Measurements from ENCODE around the gene NTRK1.

Gene NTRK1

DNA sequence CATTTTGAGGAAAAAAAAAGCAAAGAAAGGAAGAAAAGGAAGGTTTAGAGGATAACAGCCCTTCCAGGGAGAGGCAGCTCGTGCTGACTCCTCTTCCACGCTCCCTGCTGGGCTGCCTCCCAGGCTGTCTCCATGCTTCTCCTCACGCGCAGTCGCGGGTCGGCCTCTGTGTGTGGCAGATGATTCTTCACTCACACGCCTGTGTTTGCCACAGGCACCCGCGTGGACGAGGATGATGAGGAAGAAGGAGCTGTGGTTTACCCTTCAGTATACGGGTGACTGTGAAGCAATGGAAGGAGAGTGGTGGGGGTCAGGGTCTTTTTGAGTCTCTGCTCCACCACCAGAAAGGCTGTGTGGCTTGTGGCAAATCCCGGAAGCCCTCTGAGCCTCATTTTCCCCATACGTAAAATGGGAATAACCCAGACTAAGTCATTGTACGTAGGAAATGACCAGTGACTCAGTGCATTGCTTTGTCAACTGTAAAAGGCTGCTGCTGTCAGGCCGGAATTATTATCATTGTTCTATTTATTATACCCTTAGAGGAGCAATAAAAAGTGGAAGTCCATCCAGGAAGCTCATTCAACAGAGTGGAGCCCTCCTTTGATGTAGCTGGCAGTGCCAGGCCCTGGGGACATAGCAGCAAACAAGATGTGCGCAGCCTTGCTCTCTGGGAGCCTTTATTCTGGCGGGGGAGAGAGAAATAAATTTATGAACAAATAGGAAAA lies 32.1 kb upstream of the NTRK1 start:
- Histone ChIP-seq H3K4me3 (ENCODE audit: low read depth, low read length) (no peak overlapping the region), H3K9me3 (ENCODE audit: control insufficient read depth, insufficient read depth, low read depth, low read length) (no peaks in the 10 kb centered on the region), H3K4me1 (ENCODE audit: control insufficient read depth, insufficient read depth, low read length) (no peaks in the 10 kb centered on the region), H3K27ac (ENCODE audit: extremely low read depth, low read depth, low read length) (no peak overlapping the region), H3K36me3 (ENCODE audit: control insufficient read depth in 2 of 2, insufficient read depth in 1 of 2, low read length in 2 of 2) (no peaks in the 10 kb centered on the region)
- ChIA-PET CTCF (interaction anchor here (0.6 to 4.4 kb wide), 5 partner anchors 9 to 103 kb away, joined by 4 to 44 read pairs (median 5); no protein-coding TSS in a partner anchor), POLR2A (no interaction called here)
- TF ChIP-seq KLF10 (tag by site-specific recombination; IDR thresholded peaks at IDR 0.05) (no peak), RBAK (tag by site-specific recombination; IDR thresholded peaks at IDR 0.05) (no peak), ZNF501 (tag by site-specific recombination; IDR thresholded peaks at IDR 0.05) (no peak)
- TF ChIP-seq, protein P1, sequence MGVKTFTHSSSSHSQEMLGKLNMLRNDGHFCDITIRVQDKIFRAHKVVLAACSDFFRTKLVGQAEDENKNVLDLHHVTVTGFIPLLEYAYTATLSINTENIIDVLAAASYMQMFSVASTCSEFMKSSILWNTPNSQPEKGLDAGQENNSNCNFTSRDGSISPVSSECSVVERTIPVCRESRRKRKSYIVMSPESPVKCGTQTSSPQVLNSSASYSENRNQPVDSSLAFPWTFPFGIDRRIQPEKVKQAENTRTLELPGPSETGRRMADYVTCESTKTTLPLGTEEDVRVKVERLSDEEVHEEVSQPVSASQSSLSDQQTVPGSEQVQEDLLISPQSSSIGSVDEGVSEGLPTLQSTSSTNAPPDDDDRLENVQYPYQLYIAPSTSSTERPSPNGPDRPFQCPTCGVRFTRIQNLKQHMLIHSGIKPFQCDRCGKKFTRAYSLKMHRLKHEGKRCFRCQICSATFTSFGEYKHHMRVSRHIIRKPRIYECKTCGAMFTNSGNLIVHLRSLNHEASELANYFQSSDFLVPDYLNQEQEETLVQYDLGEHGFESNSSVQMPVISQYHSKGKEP (tag by site-specific recombination; IDR thresholded peaks at IDR 0.05) = no peak

DNA sequence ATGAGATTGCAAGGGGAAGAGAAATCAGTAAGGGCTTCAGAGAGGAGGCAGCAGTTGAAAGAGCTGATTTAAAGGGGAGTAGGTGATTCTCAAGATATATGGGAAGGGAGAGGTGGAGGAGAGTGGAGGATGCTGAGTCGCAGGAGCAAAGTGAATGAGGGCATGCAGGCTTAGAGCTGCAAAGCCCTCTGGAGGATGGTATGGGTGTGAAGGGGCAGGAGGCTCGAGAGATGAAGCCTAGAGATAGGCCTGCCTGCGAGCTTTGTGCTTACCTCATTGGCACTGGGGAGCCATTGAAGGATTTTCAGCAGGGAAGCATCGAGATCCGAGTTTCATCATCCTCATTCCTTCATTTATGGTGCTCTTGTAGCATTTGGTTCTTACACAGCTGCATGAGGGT lies 28.2 kb upstream of the NTRK1 start:
- no peaks in the 10 kb centered on the region for H3K4me1 ChIP-seq (ENCODE audit: control insufficient read depth, insufficient read depth, low read length)
- no peaks in the 10 kb centered on the region for H3K36me3 ChIP-seq (ENCODE audit: control insufficient read depth in 2 of 2, insufficient read depth in 1 of 2, low read length in 2 of 2)
- ChIA-PET POLR2A (no interaction called here), CTCF (interaction anchor here (0.6 to 2.6 kb wide), 4 partner anchors 9 to 174 kb away, joined by 4 to 8 read pairs (median 4); no protein-coding TSS in a partner anchor)
- H3K4me3 ChIP-seq (ENCODE audit: low read depth, low read length) = no peak overlapping the region
- no peak overlapping the region for H3K27ac ChIP-seq (ENCODE audit: extremely low read depth, low read depth, low read length)
- H3K9me3 ChIP-seq (ENCODE audit: control insufficient read depth, insufficient read depth, low read depth, low read length) = no peaks in the 10 kb centered on the region
- TF ChIP-seq, protein P2, sequence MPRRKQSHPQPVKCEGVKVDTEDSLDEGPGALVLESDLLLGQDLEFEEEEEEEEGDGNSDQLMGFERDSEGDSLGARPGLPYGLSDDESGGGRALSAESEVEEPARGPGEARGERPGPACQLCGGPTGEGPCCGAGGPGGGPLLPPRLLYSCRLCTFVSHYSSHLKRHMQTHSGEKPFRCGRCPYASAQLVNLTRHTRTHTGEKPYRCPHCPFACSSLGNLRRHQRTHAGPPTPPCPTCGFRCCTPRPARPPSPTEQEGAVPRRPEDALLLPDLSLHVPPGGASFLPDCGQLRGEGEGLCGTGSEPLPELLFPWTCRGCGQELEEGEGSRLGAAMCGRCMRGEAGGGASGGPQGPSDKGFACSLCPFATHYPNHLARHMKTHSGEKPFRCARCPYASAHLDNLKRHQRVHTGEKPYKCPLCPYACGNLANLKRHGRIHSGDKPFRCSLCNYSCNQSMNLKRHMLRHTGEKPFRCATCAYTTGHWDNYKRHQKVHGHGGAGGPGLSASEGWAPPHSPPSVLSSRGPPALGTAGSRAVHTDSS (tag by site-specific recombination; IDR thresholded peaks at IDR 0.05) = no peak

DNA sequence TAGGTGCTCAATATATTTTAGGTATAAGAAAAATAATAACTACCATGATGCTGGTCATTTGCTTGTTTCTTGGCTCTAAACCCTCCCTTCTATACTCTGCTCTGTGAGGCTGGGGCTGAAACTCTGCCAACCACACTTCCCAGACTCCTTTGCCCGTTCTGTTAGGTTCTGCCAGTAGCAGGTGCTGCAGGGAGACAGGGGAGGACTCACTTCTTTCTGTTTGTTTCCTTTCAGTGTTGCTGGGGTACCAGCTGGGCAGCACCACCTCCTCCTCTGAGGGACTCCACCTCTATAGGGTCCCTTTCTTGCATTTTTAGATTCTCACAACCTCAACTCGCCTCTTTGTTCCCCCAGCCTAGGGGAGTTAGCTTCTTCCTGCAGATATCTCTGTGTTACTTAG lies 27.1 kb upstream of the NTRK1 start:
- Histone ChIP-seq H3K9me3 (ENCODE audit: control insufficient read depth, insufficient read depth, low read depth, low read length) (no peaks in the 10 kb centered on the region), H3K4me3 (ENCODE audit: low read depth, low read length) (no peak overlapping the region), H3K27ac (ENCODE audit: extremely low read depth, low read depth, low read length) (no peak overlapping the region), H3K4me1 (ENCODE audit: control insufficient read depth, insufficient read depth, low read length) (no peaks in the 10 kb centered on the region), H3K36me3 (ENCODE audit: control insufficient read depth in 2 of 2, insufficient read depth in 1 of 2, low read length in 2 of 2) (no peaks in the 10 kb centered on the region)
- no peak for TF ChIP-seq ZNF664 (tag by site-specific recombination; IDR thresholded peaks at IDR 0.05)
- TF ChIP-seq, protein P3, sequence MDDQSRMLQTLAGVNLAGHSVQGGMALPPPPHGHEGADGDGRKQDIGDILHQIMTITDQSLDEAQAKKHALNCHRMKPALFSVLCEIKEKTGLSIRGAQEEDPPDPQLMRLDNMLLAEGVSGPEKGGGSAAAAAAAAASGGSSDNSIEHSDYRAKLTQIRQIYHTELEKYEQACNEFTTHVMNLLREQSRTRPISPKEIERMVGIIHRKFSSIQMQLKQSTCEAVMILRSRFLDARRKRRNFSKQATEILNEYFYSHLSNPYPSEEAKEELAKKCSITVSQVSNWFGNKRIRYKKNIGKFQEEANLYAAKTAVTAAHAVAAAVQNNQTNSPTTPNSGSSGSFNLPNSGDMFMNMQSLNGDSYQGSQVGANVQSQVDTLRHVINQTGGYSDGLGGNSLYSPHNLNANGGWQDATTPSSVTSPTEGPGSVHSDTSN (CRISPR knock-in tag; IDR thresholded peaks at IDR 0.05) = no peak
- ChIA-PET CTCF (interaction anchor here (0.6 to 2.6 kb wide), 7 partner anchors 8 to 241 kb away, joined by 3 to 8 read pairs (median 4); no protein-coding TSS in a partner anchor), POLR2A (no interaction called here)

- POLR2A ChIA-PET = no interaction called here
- Histone ChIP-seq H3K36me3 (ENCODE audit: control insufficient read depth in 2 of 2, insufficient read depth in 1 of 2, low read length in 2 of 2) (no peaks in the 10 kb centered on the region), H3K4me1 (ENCODE audit: control insufficient read depth, insufficient read depth, low read length) (no peaks in the 10 kb centered on the region), H3K4me3 (ENCODE audit: low read depth, low read length) (no peak overlapping the region), H3K27ac (ENCODE audit: extremely low read depth, low read depth, low read length) (no peak overlapping the region), H3K9me3 (ENCODE audit: control insufficient read depth, insufficient read depth, low read depth, low read length) (no peaks in the 10 kb centered on the region)
- CTCF ChIA-PET = interaction anchor here (0.6 to 2.6 kb wide), 7 partner anchors 13 to 242 kb away, joined by 3 to 8 read pairs (median 4); no protein-coding TSS in a partner anchor
- no peak for TF ChIP-seq ZNF19 (tag by site-specific recombination; IDR thresholded peaks at IDR 0.05; ENCODE audit: low read depth)
- no peak for TF ChIP-seq SP3 (tag by site-specific recombination; IDR thresholded peaks at IDR 0.05)
- TF ChIP-seq MYNN (tag by site-specific recombination; IDR thresholded peaks at IDR 0.05; ENCODE audit: borderline replicate concordance) = no peak
- no peak for TF ChIP-seq PRDM1 (tag by site-specific recombination; IDR thresholded peaks at IDR 0.05)
- no peak for TF ChIP-seq GFI1B (tag by site-specific recombination; IDR thresholded peaks at IDR 0.05)
- no peak for TF ChIP-seq ZNF350 (tag by site-specific recombination; IDR thresholded peaks at IDR 0.05)
- TF ChIP-seq HOXD13 (CRISPR knock-in tag; IDR thresholded peaks at IDR 0.05; ENCODE audit: borderline replicate concordance) = no peak
- TF ChIP-seq ZNF544 (tag by site-specific recombination; IDR thresholded peaks at IDR 0.05) = no peak
- no peak for TF ChIP-seq GLI2 (tag by site-specific recombination; IDR thresholded peaks at IDR 0.05; ENCODE audit: borderline replicate concordance, low read depth)
- TF ChIP-seq ZNF26 (tag by site-specific recombination; IDR thresholded peaks at IDR 0.05) = no peak
Measured at GRCh38 chr1:156834322-156834721, 26.3 kb upstream of the NTRK1 start.

Data from HEK293 (cell line).